HG03432 (cell line): ENCODE data around the gene SNX5.

ENCODE experiments used
- ATAC-seq: cut with Tn5 transposase; IDR thresholded peaks from one replicate; pipeline ENCODE4 v1.9.1; 2021; ENCODE audit warnings: mild to moderate bottlenecking, moderate library complexity; ENCODE audit not compliant: unreplicated experiment

Gene SNX5

DNA sequence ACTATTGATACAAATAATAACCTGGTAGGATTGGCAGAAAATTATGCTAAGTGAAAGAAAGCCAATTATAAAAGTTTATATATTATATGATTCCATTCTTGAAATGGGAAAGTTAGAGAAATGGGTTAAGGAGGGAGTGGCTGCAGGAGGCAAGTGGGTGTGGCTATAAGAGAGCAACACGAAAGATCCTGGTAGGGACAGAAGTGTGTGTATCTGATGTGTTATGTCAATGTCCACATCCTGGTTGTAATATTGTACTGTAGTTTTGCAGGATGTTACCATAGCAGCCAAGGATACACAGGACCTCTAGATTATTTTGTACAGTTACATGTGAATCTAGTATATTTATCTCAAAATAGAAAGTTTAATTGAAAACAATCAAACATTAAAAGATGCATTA lies 46.8 kb downstream of the SNX5 start:
- ATAC-seq, result no peak

DNA sequence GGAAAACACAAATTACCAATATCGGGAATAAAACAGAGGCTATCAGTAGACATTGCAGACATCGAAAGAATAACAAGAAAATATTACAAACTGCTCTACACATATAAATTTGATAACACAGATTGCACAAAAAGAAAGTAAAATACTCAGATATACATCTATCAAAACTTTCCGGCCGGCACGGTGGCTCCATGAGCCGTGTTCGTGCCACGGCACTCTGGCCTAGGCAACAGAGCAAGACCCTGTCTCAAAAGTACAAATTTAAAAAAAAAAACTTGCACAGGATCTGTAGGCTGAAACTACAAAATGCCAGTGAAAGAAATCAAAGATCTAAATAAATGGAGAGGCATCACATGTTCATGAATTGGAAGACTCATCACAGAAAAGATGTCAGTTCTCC lies 49.4 kb downstream of the SNX5 start:
- no peak for ATAC-seq

DNA sequence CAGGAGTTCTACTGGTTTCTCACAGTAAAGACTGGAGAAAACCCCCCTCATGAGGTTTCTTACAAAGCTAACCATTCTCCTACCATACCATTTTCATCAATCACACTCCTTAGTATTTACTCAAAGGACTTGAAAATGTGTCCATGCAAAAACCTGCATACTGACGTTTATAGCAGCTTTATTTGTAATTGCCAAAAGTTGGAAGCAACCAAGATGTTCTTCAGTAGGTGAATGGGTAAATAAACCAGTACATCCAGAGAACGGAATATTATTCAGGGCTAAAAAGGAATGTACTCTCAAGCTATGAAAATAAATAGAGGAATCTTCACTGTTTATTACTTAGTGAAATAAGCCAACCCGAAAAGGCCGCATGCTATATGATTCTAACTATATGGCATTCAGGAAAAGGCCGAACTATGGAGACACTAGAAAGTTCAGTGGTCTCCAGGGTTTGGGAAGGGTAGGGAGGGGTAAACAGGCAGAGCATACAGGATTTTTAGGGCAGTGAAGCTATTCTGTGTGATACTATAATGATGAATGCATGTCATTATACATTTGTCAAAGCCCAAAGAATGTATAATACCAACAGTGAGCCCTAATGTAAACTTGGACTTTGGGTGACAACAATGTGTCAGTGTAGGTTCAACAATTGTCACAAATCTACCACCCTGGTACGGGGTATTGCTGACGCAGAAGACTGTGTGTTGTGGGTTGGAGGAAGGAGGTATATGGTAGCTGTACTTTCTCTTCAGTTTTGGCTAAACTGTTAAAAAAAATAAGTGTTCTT lies 50.6 kb downstream of the SNX5 start:
- no peak for ATAC-seq

GRCh38 chr20:17916433-17916891 lies 52.1 kb downstream of the SNX5 start:
- no peak for ATAC-seq

- no peak for ATAC-seq
Measured at GRCh38 chr20:17914957-17915356, 53.6 kb downstream of the SNX5 start.

DNA sequence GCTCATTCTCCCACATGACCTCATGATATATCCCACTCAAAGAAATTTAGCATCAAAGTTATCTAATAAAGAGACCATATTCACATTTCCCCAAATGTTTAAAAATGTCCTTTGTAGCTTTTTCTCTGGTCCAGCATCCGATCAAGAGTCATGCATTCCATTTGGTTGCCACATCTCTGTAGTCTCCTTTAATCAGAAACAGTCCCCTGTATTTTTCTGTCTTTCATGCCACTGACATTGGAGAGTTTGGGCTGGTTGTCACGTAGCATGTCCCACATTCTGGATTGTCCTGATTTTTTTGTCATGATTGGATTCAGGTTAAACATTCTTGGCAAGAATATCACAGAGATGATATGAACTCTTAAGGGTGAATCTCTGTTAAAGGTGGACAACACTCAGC lies 55.7 kb downstream of the SNX5 start:
- ATAC-seq, result no peak

DNA sequence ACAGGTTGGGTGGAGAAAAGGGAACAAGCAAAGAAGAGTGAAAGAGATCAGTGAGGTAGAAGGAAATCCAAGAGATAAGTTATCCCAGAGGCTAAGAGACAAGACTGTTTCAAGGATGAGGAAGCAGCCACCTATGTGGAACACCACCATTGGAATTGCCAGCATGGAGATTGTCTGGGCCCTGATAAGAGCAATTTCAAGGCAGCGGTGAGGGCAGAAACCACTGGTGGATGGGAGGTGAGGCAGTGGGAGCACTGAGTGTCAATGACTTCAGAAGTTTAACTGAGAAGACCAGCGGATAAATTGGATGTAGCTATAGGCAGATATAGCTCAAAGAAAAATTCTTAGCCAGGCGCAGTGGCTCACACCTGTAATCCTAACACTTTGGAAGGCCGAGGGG lies 56.7 kb downstream of the SNX5 start:
- no peak for ATAC-seq

DNA sequence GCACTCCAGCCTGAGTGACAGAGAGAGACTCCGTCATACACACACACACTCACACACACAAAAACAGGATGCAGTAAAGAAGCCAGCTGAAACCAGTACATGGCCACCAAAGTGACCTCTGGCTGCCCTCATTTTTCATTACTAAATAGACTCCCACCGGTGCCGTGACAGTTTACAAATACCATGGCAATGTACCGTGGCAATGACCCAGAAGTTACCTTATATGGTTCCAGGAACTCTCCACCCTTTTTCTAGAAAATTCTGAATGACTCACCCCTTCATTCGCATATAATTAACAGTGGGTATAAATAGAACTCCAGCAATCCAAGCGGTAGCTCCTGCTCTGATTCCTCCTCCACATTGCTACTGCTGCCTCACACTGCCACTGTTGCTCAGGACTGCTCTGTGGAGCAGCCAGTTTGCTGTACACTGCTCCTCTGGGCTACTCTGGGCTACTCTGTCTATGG lies 57.7 kb downstream of the SNX5 start:
- ATAC-seq, result no peak

- no peak for ATAC-seq
Measured at GRCh38 chr20:17909869-17910321, 58.7 kb downstream of the SNX5 start.

DNA sequence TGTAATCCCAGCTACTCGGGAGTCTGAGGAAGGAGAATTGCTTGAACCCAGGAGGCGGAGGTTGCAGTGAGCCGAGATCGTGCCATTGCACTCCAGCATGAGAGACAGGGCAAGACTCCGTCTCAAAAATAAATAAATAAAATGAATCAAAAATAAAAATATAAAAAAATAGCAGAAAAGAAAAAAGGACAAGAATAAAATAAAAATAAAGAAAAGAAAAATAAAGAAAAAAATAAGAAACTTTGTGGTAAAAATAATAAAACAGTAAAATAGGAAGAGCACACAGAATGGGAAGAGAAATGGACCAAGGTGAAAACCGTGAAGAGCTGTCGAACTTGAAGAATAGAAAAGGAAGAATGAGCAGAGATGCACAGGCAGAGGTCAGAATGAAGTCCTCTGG lies 63.0 kb downstream of the SNX5 start:
- ATAC-seq, result no peak

- ATAC-seq, result peak; percentile 86
Measured at GRCh38 chr20:17904027-17904426, 64.6 kb downstream of the SNX5 start.

- ATAC-seq, result no peak
Measured at GRCh38 chr20:17902531-17903083, 66.0 kb downstream of the SNX5 start.

- no peak for ATAC-seq
Measured at GRCh38 chr20:17901971-17902370, 66.6 kb downstream of the SNX5 start.

GRCh38 chr20:17898548-17898994 lies 70.0 kb downstream of the SNX5 start:
- no peak for ATAC-seq

- no peak for ATAC-seq
Measured at GRCh38 chr20:17897566-17898307, 70.9 kb downstream of the SNX5 start.

- peak; percentile 46 for ATAC-seq
Measured at GRCh38 chr20:17896771-17897369, 71.7 kb downstream of the SNX5 start.

DNA sequence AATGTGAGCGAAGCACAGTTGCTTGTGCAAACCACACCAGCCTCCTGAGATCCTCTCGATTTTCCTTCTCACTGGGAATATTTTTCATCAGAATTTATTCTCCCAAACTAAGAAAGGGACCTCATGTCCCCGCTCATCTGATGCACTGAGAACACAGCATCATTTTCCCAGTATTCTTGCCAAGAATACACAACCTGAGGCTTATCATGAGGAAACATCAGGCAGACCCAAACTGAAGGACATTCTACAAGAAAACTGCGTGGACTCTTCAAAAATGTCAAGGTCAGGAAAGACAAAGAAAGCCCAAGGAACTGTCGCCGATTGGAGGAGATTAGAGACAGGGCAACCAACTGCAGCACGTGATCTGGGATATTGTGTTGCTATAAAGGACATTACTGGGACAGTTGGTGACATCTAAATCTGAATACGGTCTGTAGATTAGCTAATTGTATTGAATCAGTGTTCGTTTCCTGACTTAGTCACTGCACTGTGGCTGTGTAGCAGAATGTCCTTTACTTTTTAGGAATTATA lies 72.3 kb downstream of the SNX5 start:
- no peak for ATAC-seq

DNA sequence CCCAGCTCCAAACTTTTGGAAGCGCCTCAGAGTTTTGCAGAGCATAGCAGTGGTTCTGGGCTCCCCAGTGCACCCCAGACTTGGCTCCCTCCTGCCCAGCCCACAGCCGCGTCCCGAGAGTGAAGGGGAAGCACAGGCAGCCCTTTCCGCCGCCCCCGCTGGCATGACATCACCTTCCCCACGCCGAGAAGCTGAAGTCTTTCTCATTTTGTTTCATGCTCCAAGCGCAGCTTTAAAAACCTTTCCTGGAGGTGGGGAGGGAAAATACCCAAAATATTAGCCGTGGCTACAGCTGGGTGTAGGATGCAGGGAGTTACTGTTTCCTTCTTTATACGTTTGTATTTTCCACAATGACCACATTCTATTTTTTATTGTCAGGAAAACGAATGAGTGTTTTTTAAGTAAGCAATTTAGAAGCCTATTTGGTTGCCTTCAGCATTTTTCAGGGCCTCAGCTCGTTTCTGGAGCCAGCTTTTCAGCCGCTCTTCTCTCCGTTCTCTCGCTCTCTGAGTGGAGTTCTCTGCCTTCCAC lies 72.9 kb downstream of the SNX5 start:
- peak; percentile 75 for ATAC-seq

- ATAC-seq, result no peak
Measured at GRCh38 chr20:17893445-17893844, 75.1 kb downstream of the SNX5 start.

DNA sequence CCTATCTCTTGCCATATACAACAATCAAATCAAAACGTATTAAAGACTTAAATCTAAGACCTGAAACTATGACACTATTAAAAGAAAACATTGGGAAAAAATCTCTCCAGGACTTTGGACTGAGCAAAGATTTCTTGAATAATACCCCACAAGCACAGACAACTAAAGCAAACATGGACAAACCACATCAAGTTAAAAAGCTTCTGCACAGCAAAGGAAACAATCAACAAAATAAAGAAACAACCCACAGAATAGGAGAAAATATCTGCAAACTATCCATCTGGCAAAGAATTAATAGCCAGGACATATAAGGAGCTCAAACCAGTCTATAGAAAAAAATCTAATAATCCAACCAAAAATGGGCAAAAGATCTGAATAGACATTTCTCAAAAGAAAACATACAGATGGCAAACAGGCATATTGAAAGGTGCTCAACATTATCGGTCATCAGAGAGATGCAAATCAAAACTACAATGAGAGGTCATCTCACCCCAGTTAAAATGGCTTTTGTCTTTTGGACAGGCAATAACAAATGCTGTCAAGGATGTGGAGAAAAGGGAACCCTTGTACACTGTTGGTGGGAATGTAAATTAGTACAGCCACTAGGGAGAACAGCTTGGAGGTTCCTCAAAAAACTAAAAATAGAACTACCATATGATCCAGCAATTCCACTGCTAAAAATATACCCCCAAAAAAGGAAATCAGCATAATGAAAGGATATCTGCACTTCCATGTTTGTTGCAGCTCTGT lies 76.2 kb downstream of the SNX5 start:
- ATAC-seq, result no peak
